Testis (tissue), 3 donors: Measurements from ENCODE around the gene DPYD. TPM values are rescaled to one million over a fixed set of nuclear protein-coding genes. Genes with fewer than 3 reads are reported as not detected.

Experiments
- DNase-seq: peaks from one replicate; pipeline ENCODE4 v3.0.0-alpha.2; 2019
- H3K27ac ChIP-seq, 2 donors: fragments of 200-600 bp; sonication (generic); one replicate each; pipeline ENCODE4 v1.5.1; 2019
- H3K27me3 ChIP-seq: fragments of 200-600 bp; sonication (generic); one replicate; pipeline ENCODE4 v1.5.1; 2019
- H3K36me3 ChIP-seq: fragments of 200-600 bp; sonication (generic); one replicate; pipeline ENCODE4 v1.5.1; 2017; ENCODE audit warnings: low read depth; ENCODE audit errors: missing control alignments
- H3K4me1 ChIP-seq: fragments of 200-600 bp; sonication (generic); one replicate; pipeline ENCODE4 v1.5.1; 2019
- H3K4me3 ChIP-seq, 2 donors: fragments of 200-600 bp; sonication (generic); one replicate each; pipeline ENCODE4 v1.5.1; 2017 to 2019
- H3K9me3 ChIP-seq: fragments of 200-600 bp; sonication (generic); one replicate; pipeline ENCODE4 v1.5.1; 2017
- CTCF ChIP-seq, 3 experiments: fragments of 450-650 bp in 2 of 3; fragments of 200-600 bp in 1 of 3; sonication (generic) in 1 of 3; IDR thresholded peaks; one replicate each; pipeline ENCODE4 v1.5.1; 2016 to 2019; ENCODE audit warnings: antibody characterized with exemption in 3 of 3, mild to moderate bottlenecking in 2 of 3, moderate library complexity in 1 of 3
- POLR2A ChIP-seq: fragments of 450-650 bp; IDR thresholded peaks from one replicate; pipeline ENCODE4 v1.6.1; 2017; ENCODE audit warnings: antibody characterized with exemption, mild to moderate bottlenecking, moderate library complexity
- WGBS, 2 donors: methylation state at CpG; one replicate each; pipeline ENCODE4 v1.1.5; 2018; 5-methylcytosine and 5-hydroxymethylcytosine counted together
- intact Hi-C: fragments of 100-400 bp; cut with DNase I; formaldehyde crosslinking; loops from one replicate; pipeline ENCODE4 v1.15.1; 2023; ENCODE audit warnings: low total_unique reads
- polyA plus RNA-seq: library from polyadenylated mRNA; stranded (reverse); fragments of 350-450 nt; fragmentation: Illumina TruSeq; extraction: RNeasy Lipid Tissue Mini Kit (QIAGEN cat#74804); gene quantifications from one replicate; pipeline ENCODE4 v1.2.3, GENCODE V29; 2014; ENCODE audit warnings: low read depth, low replicate concordance; ENCODE audit not compliant: insufficient read depth
- total RNA-seq, 2 donors: library from RNA; depleted of rRNA; stranded (reverse); fragments of >200 nt; gene quantifications; one replicate each; pipeline ENCODE4 v1.2.3, GENCODE V29; 2016

Gene DPYD
- total and polyA plus RNA-seq, 3 donors from 2014 or later, result 6.7 to 14.7 (median 11.5) TPM

GRCh38 chr1:97911266-97912215 lies 9.3 kb downstream of the DPYD start:
- DNase-seq, result no peak
- Histone ChIP-seq H3K36me3 (no peaks in the 10 kb centered on the region), H3K4me1 (no peaks in the 10 kb centered on the region), H3K27ac (no peak overlapping the region), H3K9me3 (no peaks in the 10 kb centered on the region), H3K4me3 (no peak overlapping the region), H3K27me3 (no peaks in the 10 kb centered on the region)
- TF ChIP-seq POLR2A (no peak), CTCF (IDR thresholded peaks at IDR 0.05) (no peak)
- 78 to 84% methylated on average over 8 of the region's 8 CpGs for WGBS, 2 donors
- intact Hi-C loops, result no loop called here

- intact Hi-C loops, result no loop called here
- Histone ChIP-seq H3K4me1 (no peaks in the 10 kb centered on the region), H3K27ac (no peak overlapping the region), H3K9me3 (no peaks in the 10 kb centered on the region), H3K4me3 (no peak overlapping the region), H3K27me3 (no peaks in the 10 kb centered on the region), H3K36me3 (no peaks in the 10 kb centered on the region)
- TF ChIP-seq CTCF (IDR thresholded peaks at IDR 0.05) (no peak), POLR2A (no peak)
- no peak for DNase-seq
These were observed 11.6 kb downstream of the DPYD start for GRCh38 chr1:97909266-97909665.

- no peak for DNase-seq
- no peaks in the 10 kb centered on the region for H3K4me1 ChIP-seq
- no peaks in the 10 kb centered on the region for H3K9me3 ChIP-seq
- no peak for TF ChIP-seq CTCF (IDR thresholded peaks at IDR 0.05)
- no peak for TF ChIP-seq POLR2A
- H3K4me3 ChIP-seq, result no peak overlapping the region
- H3K36me3 ChIP-seq, result no peaks in the 10 kb centered on the region
- WGBS, 2 donors, result 91 to 93% methylated on average over 3 of the region's 3 CpGs
- intact Hi-C loops, result no loop called here
- no peak overlapping the region for H3K27ac ChIP-seq
- H3K27me3 ChIP-seq, result no peaks in the 10 kb centered on the region
These were observed 12.9 kb downstream of the DPYD start for GRCh38 chr1:97907886-97908285.

- Histone ChIP-seq H3K27ac (no peak overlapping the region), H3K4me3 (no peak overlapping the region)
These were observed 14.1 kb downstream of the DPYD start for GRCh38 chr1:97906567-97907241.

More at GRCh38 chr1:97906567-97907241, 14.1 kb downstream of the DPYD start:
- Histone ChIP-seq H3K9me3 (no peaks in the 10 kb centered on the region), H3K36me3 (no peaks in the 10 kb centered on the region), H3K4me1 (no peaks in the 10 kb centered on the region), H3K27me3 (no peaks in the 10 kb centered on the region)
- no peak for DNase-seq
- WGBS, 2 donors, result 85 to 89% methylated on average over 7 of the region's 7 CpGs
- TF ChIP-seq POLR2A (no peak), CTCF (IDR thresholded peaks at IDR 0.05) (no peak)
- intact Hi-C loops, result no loop called here
